HepG2 (cell line): Measurements from ENCODE around the gene RABEPK. TPM values are rescaled to one million over a fixed set of nuclear protein-coding genes. Genes with fewer than 3 reads are reported as not detected.
A peak's percentile ranks its signal among the peaks of the same experiment; 100 is the strongest.

Experiments used
- BORCS8-MEF2B ChIP-seq: sonication (generic); formaldehyde crosslinking; IDR thresholded peaks from 2 replicates; pipeline ENCODE4 v1.8.0; 2022; ENCODE audit warnings: mild to moderate bottlenecking, missing genetic modification reagents
- DR1 ChIP-seq: sonication (generic); formaldehyde crosslinking; IDR thresholded peaks from 2 replicates; pipeline ENCODE4 v1.8.0; 2021; ENCODE audit warnings: mild to moderate bottlenecking, missing genetic modification reagents, inconsistent platforms
- FOXA1 ChIP-seq, 2 experiments: fragments of 450-650 bp in 1 of 2; sonication (generic) in 1 of 2; formaldehyde crosslinking in 1 of 2; IDR thresholded peaks; 2 replicates each; pipeline versions ENCODE4 v1.4.0 to v1.6.1; 2016 to 2020; ENCODE audit warnings: missing genetic modification reagents in 1 of 2
- FOXC1 ChIP-seq: sonication (generic); formaldehyde crosslinking; IDR thresholded peaks from 2 replicates; pipeline ENCODE4 v1.8.0; 2022; ENCODE audit warnings: mild to moderate bottlenecking, missing genetic modification reagents, borderline replicate concordance
- HOXA3 ChIP-seq: sonication (generic); formaldehyde crosslinking; IDR thresholded peaks from 2 replicates; pipeline ENCODE4 v1.5.0; 2020; ENCODE audit warnings: missing genetic modification reagents
- ISL2 ChIP-seq: sonication (generic); formaldehyde crosslinking; IDR thresholded peaks from 2 replicates; pipeline ENCODE4 v1.5.0; 2020; ENCODE audit warnings: missing genetic modification reagents
- KDM1A ChIP-seq: IDR thresholded peaks from 2 replicates; pipeline ENCODE4 v1.6.1; 2016; ENCODE audit warnings: missing compliant biosample characterization
- KDM4B ChIP-seq: sonication (generic); formaldehyde crosslinking; IDR thresholded peaks from 2 replicates; pipeline ENCODE4 v1.4.0; 2020; ENCODE audit warnings: missing genetic modification reagents
- ONECUT2 ChIP-seq: sonication (generic); formaldehyde crosslinking; IDR thresholded peaks from 2 replicates; pipeline ENCODE4 v1.4.0; 2020; ENCODE audit warnings: missing genetic modification reagents
- PITX1 ChIP-seq: sonication (generic); formaldehyde crosslinking; IDR thresholded peaks from 2 replicates; pipeline ENCODE4 v1.5.1; 2020; ENCODE audit warnings: mild to moderate bottlenecking, missing genetic modification reagents
- RXRB ChIP-seq: IDR thresholded peaks from 2 replicates; pipeline ENCODE4 v1.6.1; 2016; ENCODE audit warnings: borderline replicate concordance, missing genetic modification reagents, missing compliant biosample characterization
- SALL2 ChIP-seq: sonication (generic); formaldehyde crosslinking; IDR thresholded peaks from 2 replicates; pipeline ENCODE4 v1.8.1; 2023; ENCODE audit warnings: mild to moderate bottlenecking, missing genetic modification reagents, inconsistent platforms
- SPEN ChIP-seq: sonication (generic); formaldehyde crosslinking; IDR thresholded peaks from 2 replicates; pipeline ENCODE4 v1.5.1; 2020; ENCODE audit warnings: low read depth, mild to moderate bottlenecking, missing genetic modification reagents
- ZBTB20 ChIP-seq: sonication (generic); formaldehyde crosslinking; IDR thresholded peaks from 2 replicates; pipeline ENCODE4 v1.8.1; 2023; ENCODE audit warnings: missing genetic modification reagents, low read depth, mild to moderate bottlenecking, borderline replicate concordance
- ZKSCAN5 ChIP-seq: sonication (generic); formaldehyde crosslinking; IDR thresholded peaks from 2 replicates; pipeline ENCODE4 v1.5.1; 2020; ENCODE audit warnings: mild to moderate bottlenecking, missing genetic modification reagents
- ZNF124 ChIP-seq: sonication (generic); formaldehyde crosslinking; IDR thresholded peaks from 2 replicates; pipeline ENCODE4 v1.4.0; 2020; ENCODE audit warnings: missing genetic modification reagents
- ZNF225 ChIP-seq: sonication (generic); formaldehyde crosslinking; IDR thresholded peaks from 2 replicates; pipeline ENCODE4 v1.4.0; 2020; ENCODE audit warnings: mild to moderate bottlenecking, missing genetic modification reagents
- ZNF33A ChIP-seq: sonication (generic); formaldehyde crosslinking; IDR thresholded peaks from 2 replicates; pipeline ENCODE4 v1.5.1; 2020; ENCODE audit warnings: missing genetic modification reagents, mild to moderate bottlenecking, moderate library complexity, borderline replicate concordance
- ZNF816 ChIP-seq: sonication (generic); formaldehyde crosslinking; IDR thresholded peaks from 2 replicates; pipeline ENCODE4 v1.8.0; 2022; ENCODE audit warnings: missing genetic modification reagents, mild to moderate bottlenecking, borderline replicate concordance
- ZNF850 ChIP-seq: sonication (generic); formaldehyde crosslinking; conservative IDR thresholded peaks from 2 replicates; pipeline ENCODE4 v1.9.0; 2021; ENCODE audit warnings: mild to moderate bottlenecking, missing genetic modification reagents
- ZSCAN9 ChIP-seq: IDR thresholded peaks from 2 replicates; pipeline ENCODE4 v1.6.1; 2016; ENCODE audit warnings: borderline replicate concordance
- polyA plus RNA-seq, 8 experiments: library from polyadenylated mRNA; depleted of rRNA in 3 of 8; stranded (reverse) in 7 of 8; unstranded in 1 of 8; fragments of >200 nt; fragmentation: Illumina TruSeq in 4 of 8; extraction: Trizol in 4 of 8; gene quantifications; 2 replicates each; pipeline versions ENCODE4 v1.2.1 to v1.2.3, GENCODE V29; 2011 to 2016; ENCODE audit warnings: low read depth in 4 of 8, missing spikeins in 1 of 8, mixed read lengths in 1 of 8; ENCODE audit not compliant: insufficient read depth in 1 of 8
- total RNA-seq, 5 experiments: library from RNA; depleted of rRNA; stranded (reverse); fragments of >200 nt; fragmentation: Illumina TruSeq; extraction: Trizol; gene quantifications; 2 replicates each; pipeline ENCODE4 v1.2.3, GENCODE V29; 2016; ENCODE audit warnings: low read depth in 1 of 5
- TF ChIP-seq, protein P1 (sequence below): sonication (generic); formaldehyde crosslinking; IDR thresholded peaks from 2 replicates; pipeline ENCODE4 v1.8.0; 2022; ENCODE audit warnings: mild to moderate bottlenecking, missing genetic modification reagents; ENCODE audit not compliant: insufficient replicate concordance
- TF ChIP-seq, protein P2 (sequence below): sonication (generic); formaldehyde crosslinking; IDR thresholded peaks from 2 replicates; pipeline ENCODE4 v1.4.0; 2020; ENCODE audit warnings: mild to moderate bottlenecking, missing genetic modification reagents
- TF ChIP-seq, protein P3 (sequence below): sonication (generic); formaldehyde crosslinking; IDR thresholded peaks from 2 replicates; pipeline ENCODE4 v1.9.0; 2021; ENCODE audit warnings: missing genetic modification reagents, borderline replicate concordance
- TF ChIP-seq, protein P4 (sequence below): fragments of 450-650 bp; IDR thresholded peaks from 2 replicates; pipeline ENCODE4 v1.6.1; 2017

RABEPK gene
- total and polyA plus RNA-seq, 2 of the 13 experiments (the other 11 are each of a cell fraction or from before 2014, with no cell fraction given): 75.5 to 90.0 TPM

DNA sequence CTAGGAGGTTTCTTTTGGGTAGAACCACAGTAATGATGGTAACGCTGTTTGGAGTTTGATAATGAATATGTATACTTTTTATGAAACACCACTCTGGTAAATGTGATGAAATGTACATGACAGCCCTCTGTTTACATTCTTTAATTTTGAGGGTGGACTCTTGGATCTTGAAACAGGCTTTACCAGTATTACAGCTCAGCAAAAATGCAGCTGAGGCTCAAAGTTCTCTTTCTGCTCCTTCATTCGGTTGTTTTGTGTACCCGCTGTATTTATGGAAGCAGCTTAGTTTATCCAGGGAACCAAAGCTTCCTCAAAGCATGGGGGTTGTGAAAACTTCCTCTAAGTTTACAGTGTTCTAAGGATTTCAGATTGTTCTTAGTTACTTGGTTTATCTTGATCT is 72.4 kb downstream of the RABEPK start (continued):
- TF ChIP-seq ZNF33A (no peak), ZNF225 (CRISPR knock-in tag) (no peak), ZNF124 (CRISPR knock-in tag) (no peak), ZBTB20 (CRISPR knock-in tag) (peak; percentile 62; the same call in 1 of the 2 replicates), ZNF816 (peak; percentile 83; the same call in 1 of the 2 replicates), RXRB (peak; percentile 46), FOXA1 (IDR thresholded peaks at IDR 0.05) (peak; percentile 76), FOXA1 (CRISPR knock-in tag; IDR thresholded peaks at IDR 0.05) (peak; percentile 89), DR1 (CRISPR knock-in tag) (no peak), KDM4B (no peak), ISL2 (peak; percentile 87), SPEN (CRISPR knock-in tag) (no peak), ZSCAN9 (CRISPR knock-in tag) (0 out of 2 replicates have a peak, but pooled peaks have one; percentile 25), ONECUT2 (CRISPR knock-in tag) (no peak), FOXC1 (no peak), ZKSCAN5 (CRISPR knock-in tag) (no peak), ZNF850 (CRISPR knock-in tag) (no peak), HOXA3 (CRISPR knock-in tag) (peak; percentile 54; the same call in 1 of the 2 replicates), SALL2 (CRISPR knock-in tag) (no peak), PITX1 (CRISPR knock-in tag) (peak; percentile 63; the same call in 1 of the 2 replicates), KDM1A (CRISPR knock-in tag) (no peak), BORCS8-MEF2B (CRISPR knock-in tag) (no peak)
- TF ChIP-seq, protein P1, sequence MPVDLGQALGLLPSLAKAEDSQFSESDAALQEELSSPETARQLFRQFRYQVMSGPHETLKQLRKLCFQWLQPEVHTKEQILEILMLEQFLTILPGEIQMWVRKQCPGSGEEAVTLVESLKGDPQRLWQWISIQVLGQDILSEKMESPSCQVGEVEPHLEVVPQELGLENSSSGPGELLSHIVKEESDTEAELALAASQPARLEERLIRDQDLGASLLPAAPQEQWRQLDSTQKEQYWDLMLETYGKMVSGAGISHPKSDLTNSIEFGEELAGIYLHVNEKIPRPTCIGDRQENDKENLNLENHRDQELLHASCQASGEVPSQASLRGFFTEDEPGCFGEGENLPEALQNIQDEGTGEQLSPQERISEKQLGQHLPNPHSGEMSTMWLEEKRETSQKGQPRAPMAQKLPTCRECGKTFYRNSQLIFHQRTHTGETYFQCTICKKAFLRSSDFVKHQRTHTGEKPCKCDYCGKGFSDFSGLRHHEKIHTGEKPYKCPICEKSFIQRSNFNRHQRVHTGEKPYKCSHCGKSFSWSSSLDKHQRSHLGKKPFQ (CRISPR knock-in tag): no peak
- TF ChIP-seq, protein P2, sequence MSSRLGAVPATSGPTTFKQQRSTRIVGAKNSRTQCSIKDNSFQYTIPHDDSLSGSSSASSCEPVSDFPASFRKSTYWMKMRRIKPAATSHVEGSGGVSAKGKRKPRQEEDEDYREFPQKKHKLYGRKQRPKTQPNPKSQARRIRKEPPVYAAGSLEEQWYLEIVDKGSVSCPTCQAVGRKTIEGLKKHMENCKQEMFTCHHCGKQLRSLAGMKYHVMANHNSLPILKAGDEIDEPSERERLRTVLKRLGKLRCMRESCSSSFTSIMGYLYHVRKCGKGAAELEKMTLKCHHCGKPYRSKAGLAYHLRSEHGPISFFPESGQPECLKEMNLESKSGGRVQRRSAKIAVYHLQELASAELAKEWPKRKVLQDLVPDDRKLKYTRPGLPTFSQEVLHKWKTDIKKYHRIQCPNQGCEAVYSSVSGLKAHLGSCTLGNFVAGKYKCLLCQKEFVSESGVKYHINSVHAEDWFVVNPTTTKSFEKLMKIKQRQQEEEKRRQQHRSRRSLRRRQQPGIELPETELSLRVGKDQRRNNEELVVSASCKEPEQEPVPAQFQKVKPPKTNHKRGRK: no peak
- TF ChIP-seq, protein P3, sequence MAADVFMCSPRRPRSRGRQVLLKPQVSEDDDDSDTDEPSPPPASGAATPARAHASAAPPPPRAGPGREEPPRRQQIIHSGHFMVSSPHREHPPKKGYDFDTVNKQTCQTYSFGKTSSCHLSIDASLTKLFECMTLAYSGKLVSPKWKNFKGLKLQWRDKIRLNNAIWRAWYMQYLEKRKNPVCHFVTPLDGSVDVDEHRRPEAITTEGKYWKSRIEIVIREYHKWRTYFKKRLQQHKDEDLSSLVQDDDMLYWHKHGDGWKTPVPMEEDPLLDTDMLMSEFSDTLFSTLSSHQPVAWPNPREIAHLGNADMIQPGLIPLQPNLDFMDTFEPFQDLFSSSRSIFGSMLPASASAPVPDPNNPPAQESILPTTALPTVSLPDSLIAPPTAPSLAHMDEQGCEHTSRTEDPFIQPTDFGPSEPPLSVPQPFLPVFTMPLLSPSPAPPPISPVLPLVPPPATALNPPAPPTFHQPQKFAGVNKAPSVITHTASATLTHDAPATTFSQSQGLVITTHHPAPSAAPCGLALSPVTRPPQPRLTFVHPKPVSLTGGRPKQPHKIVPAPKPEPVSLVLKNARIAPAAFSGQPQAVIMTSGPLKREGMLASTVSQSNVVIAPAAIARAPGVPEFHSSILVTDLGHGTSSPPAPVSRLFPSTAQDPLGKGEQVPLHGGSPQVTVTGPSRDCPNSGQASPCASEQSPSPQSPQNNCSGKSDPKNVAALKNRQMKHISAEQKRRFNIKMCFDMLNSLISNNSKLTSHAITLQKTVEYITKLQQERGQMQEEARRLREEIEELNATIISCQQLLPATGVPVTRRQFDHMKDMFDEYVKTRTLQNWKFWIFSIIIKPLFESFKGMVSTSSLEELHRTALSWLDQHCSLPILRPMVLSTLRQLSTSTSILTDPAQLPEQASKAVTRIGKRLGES (CRISPR knock-in tag): no peak
- TF ChIP-seq, protein P4, sequence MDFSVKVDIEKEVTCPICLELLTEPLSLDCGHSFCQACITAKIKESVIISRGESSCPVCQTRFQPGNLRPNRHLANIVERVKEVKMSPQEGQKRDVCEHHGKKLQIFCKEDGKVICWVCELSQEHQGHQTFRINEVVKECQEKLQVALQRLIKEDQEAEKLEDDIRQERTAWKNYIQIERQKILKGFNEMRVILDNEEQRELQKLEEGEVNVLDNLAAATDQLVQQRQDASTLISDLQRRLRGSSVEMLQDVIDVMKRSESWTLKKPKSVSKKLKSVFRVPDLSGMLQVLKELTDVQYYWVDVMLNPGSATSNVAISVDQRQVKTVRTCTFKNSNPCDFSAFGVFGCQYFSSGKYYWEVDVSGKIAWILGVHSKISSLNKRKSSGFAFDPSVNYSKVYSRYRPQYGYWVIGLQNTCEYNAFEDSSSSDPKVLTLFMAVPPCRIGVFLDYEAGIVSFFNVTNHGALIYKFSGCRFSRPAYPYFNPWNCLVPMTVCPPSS: no peak
